VCaP (cell line): ENCODE results near the gene TMEFF2.

Experiments
- H3K27ac ChIP-seq: fragments of 450-650 bp; 2 replicates; pipeline ENCODE4 v1.5.1; 2017
- CTCF ChIP-seq: fragments of 450-650 bp; conservative IDR thresholded peaks from 2 replicates; pipeline ENCODE4 v1.5.1; 2017; ENCODE audit warnings: mild to moderate bottlenecking, moderate library complexity

The TMEFF2 gene

GRCh38 chr2:192216336-192216735, 21.6 kb upstream of the TMEFF2 start:
- no peak for TF ChIP-seq CTCF
- H3K27ac ChIP-seq, result no peak overlapping the region

GRCh38 chr2:192215096-192215877, 20.6 kb upstream of the TMEFF2 start:
- H3K27ac ChIP-seq, result no peak overlapping the region
- no peak for TF ChIP-seq CTCF

GRCh38 chr2:192208848-192209247, 14.1 kb upstream of the TMEFF2 start:
- no peak for TF ChIP-seq CTCF

GRCh38 chr2:192206399-192206798, 11.7 kb upstream of the TMEFF2 start:
- no peak overlapping the region for H3K27ac ChIP-seq
- TF ChIP-seq CTCF, result no peak

More at GRCh38 chr2:192208848-192209247, 14.1 kb upstream of the TMEFF2 start:
- H3K27ac ChIP-seq, result no peak overlapping the region

- TF ChIP-seq CTCF, result no peak
- no peak overlapping the region for H3K27ac ChIP-seq
These were observed 9.1 kb upstream of the TMEFF2 start for GRCh38 chr2:192203876-192204275.

GRCh38 chr2:192202373-192202772, 7.6 kb upstream of the TMEFF2 start:
- TF ChIP-seq CTCF, result no peak
- H3K27ac ChIP-seq, result no peak overlapping the region

GRCh38 chr2:192201116-192201515, 6.4 kb upstream of the TMEFF2 start:
- no peak for TF ChIP-seq CTCF
- no peak overlapping the region for H3K27ac ChIP-seq
